GM21717 (cell line): ENCODE measurements around the gene INTS7.
"Not testable (repeated sequence)": the region's sequence is repeated elsewhere in the genome, so short reads cannot be mapped to it uniquely, and the experiment has no call there.

Source experiments
- ATAC-seq: cut with Tn5 transposase; IDR thresholded peaks from one replicate; pipeline ENCODE4 v1.9.1; 2021; ENCODE audit warnings: mild to moderate bottlenecking, moderate library complexity; ENCODE audit not compliant: unreplicated experiment

The INTS7 gene

GRCh38 chr1:211938561-211938997 lies 96.8 kb downstream of the INTS7 start:
- peak; percentile 36 for ATAC-seq

GRCh38 chr1:211937422-211937821 lies 97.9 kb downstream of the INTS7 start:
- ATAC-seq, result not testable (repeated sequence)

DNA sequence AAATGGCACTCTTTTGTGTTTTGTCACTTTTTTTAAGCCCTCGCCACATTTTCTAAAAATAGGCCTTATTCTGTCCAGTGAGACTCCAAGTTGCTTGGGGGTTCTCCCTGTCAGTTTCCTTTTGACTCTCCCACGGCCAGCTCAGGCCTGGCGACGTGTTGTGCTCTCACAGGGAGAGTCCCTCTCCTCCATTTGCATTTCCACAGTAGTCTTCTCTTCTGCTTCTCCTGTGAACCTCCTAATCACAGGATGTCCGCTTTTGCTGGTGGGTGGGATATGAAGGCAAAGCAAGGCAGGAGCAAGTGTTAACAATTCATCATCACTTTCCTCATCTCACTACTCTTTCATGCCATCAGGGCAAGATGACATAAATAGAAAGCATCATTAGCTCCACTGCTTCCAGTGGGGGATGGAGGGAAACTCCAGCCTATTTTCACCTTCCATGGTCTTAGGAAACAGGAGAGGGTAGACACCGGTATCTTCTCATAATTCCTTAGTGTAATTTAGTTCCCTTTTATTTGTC lies 99.8 kb downstream of the INTS7 start:
- peak; percentile 76 for ATAC-seq

DNA sequence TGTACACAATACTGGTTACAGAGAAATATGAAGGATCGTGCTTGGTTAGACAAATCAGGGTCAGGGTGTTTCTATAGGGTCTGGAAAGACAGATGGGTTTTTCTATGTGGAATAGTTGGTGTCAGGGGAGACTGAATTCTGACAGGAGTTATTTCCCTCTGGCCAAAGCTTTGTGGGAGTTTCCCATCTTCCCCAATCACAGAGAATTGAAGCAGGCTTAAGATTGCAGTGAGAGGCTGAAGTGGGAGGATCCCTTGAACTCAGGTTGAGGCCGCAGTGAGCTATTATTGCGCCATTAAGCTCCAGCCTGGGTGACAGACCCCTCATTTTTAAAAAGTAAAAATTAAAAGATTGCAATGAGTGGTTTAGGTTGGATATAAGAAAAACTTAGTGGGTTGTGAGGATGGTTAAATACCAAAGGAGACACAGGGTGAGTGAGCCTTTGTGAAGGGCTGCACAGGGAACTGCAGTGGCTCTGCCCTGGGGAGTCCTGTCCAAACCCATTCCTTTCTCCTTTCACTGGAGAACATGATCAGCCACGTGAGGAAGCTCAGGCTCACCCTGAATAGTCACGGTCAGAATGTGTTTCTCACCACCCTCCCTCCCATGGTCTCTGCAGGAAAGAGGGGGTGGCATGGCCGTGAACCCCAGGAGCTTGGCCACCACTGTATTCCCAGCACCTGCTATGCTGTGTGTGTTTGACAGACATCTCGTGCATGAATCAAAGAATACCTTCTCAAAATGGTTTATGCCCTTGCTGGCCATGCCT lies 101.2 kb downstream of the INTS7 start:
- ATAC-seq, result no peak

DNA sequence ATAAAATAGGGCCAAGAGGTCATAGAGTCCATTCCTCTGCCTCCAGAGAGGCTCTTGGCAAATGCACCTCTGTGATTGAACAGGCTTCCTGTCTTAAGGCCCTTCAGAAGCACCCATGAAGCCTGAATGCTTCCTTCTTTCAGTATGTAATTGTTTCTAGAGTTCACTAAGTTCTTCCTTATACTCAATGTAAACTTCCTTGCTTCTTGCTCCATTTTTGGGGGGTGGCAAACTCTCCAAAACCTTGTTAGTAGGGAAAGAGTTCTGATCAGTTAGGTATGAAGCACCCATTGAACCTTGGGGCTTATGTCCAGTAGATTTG lies 102.5 kb downstream of the INTS7 start:
- no peak for ATAC-seq

DNA sequence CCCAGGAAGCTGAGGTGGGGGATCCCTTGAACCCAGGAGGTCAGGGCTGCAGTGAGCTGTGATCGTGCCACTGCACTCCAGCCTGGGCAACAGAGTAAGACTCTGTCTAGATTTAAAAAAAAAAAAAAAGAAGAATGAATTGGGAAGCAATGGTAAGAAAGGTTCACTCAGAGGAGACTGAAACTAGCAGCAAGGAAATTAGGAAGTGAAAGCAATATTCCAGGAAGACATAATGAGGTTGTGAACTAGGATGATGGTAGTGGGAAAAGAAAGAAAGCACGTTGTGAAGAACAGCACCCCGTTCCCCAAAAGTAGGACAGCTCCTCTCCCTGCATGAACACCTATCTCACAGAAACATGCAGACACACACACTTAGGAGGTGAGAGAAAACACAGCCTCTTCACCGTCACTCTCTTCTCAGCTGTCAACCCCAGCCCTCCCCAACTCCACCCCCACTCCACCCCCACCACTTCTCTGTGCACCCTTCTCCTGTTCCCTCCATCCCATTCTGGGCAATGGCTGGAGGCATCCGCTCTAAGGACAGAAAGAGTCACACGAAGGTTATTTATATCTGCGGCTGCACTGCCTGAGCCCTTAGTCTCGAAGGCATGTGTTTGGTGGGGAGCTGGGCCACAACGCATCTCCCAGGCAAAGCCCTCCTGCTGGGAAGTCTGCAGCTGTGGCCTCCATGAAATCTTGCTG lies 103.0 kb downstream of the INTS7 start:
- no peak for ATAC-seq

- ATAC-seq, result no peak
Measured at GRCh38 chr1:211929683-211930082, 105.7 kb downstream of the INTS7 start.

GRCh38 chr1:211928993-211929637 lies 106.2 kb downstream of the INTS7 start:
- ATAC-seq, result no peak

GRCh38 chr1:211928290-211928801 lies 107.0 kb downstream of the INTS7 start:
- no peak for ATAC-seq

DNA sequence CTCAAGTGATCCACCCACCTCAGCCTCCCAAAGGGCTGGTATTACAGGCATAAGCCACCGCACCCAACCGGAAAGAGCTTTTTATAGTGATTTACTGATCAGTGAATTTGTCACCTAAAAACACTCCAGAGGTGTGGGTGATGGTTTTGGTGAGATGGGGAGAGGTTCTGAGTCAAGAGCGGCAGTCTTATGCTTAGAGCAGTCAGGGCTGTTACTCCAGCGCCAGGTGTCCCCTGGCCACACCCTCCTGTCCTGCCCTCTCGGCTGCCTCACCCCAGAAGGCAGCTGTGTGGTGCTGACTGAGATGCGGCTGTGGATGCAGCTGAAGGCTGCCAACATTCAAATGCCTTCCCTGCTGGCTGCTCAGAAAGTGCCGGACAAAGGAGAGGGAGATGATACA lies 110.3 kb downstream of the INTS7 start:
- no peak for ATAC-seq

DNA sequence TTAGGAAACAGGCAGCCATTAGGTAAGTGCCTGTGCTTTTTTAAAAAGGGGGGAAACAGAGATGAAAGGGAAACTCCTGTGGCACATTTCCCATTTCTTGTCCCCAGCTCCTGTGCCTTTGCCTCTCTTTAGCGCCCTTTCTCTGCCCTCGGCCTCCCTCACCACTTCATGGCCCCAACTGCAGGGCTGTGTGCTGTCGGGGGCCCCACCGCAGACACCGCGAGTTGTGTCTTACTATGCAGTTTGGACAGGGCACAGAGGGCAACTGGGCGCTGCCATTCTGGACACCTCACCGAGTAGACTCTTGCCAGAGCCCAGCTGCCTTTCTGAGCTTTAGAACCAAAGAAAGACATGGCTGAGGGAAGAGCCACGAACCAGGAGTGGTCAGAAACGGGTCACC lies 111.1 kb downstream of the INTS7 start:
- ATAC-seq, result no peak

DNA sequence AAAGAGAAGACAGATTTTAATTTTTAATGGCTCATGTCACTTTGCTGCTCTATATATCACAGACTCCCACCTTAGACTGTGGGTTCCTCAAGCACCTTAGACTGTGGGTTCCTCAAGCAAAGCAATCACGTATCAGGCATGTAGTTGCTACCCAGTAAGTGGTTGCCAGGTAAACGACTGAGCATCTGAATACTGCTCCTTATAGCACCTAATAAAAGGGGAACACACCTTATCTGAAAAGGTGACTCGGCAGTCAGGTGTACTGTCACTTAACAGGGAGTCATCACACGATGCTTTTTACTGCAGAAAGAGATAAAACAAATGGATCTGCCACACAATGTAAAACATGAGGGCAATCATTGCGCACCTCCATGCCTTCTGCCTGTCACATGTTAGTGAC lies 112.3 kb downstream of the INTS7 start:
- ATAC-seq, result no peak

DNA sequence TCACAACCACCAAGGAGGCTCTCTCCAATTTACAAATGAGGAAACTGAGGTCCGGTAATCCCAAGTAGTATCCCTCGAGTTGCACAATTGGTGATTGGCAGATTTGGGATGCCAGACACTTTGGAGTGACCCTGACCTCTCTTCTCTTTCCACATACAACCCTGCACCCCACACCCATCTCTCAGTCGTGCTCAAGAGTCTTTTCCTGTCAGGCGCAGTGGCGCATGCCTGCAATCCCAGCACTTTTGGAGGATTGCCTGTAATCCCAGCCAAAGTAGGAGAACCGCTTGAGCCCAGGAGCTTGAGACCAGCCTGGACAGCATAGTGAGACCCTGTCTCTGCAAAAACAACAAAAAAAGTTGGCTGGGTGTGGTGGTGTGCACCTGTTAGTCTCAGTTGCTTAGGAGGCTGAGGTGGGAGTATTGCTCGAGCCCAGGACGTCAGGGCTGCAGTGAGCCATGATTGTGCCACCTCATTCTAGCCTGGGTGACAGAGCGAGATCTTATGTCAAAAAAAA lies 113.7 kb downstream of the INTS7 start:
- no peak for ATAC-seq

DNA sequence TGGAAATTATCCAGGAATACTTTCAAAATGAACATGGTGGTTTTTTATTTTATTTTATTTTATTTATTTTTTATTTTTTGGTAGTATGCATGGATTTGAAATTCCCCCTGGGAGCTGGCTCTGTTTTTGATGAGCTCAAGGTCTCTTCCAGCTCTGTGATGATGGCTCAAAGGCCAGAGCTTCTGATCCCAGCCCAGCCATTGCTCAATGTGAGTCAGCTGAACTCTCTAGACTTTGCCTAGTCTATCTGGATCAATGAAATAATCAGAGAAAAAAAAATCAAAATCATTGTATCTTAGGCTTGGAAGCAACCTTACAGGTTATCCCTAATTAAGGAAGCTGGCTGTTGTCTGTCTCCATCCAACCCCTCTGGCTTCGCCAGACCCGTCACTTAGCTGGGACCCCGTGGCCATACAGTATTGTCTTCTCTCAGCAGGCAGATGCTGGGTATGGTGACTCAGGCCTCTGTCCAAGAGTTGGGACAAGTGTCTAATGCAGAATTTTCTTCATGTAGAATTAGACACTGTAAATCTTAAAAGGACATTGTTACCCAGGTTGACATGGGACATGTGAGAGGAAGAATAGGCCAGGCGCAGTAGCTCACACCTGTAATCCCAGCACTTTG lies 114.6 kb downstream of the INTS7 start:
- ATAC-seq, result no peak

DNA sequence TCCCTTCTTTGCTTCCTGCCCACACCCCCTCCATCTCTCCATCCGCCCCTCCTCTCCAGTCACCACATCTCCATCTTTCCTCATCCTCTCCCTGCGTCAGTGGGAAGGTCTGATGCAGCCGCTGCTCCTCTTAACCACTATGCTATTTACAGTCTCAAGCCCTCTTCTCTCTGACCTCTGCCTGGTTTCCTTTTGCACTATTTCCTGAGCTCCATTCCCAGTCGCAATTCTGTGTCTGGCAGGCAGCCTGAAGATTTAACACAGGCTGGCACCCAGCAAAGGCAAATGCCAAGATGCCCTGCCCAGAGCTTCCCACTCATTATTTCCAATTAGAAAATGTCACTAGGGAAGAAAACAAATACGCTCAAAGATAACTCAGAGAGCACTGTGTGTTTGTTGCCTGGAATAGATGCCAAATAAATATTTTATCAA lies 115.2 kb downstream of the INTS7 start:
- no peak for ATAC-seq

DNA sequence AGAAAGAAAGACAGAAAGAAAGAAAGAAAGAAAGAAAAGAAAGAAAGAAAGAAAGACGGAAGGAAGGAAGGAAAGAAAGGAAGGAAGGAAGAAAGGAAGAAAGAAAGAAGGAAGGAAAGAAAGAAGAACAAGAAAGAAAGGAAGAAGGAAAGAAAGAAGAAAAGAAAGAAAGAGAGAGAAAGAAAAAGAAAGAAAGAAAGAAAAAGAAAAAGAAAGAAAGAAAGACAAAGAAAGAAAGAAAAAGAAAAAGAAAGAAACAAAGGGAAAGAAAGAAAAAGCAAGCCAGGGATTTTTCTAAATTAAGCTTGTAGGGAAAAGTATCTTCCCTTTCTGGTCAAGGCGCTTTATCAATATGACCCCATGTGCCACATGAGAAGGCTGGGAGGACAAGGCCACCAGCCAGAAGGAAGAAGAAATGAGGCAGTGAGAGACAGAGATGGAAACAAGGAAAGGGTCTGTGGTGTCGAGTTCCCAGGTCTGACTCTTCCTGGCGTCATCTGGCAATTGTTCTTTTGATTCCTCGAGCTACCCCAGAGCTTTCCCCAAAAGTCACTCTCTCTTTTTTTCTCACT lies 116.4 kb downstream of the INTS7 start:
- no peak for ATAC-seq

DNA sequence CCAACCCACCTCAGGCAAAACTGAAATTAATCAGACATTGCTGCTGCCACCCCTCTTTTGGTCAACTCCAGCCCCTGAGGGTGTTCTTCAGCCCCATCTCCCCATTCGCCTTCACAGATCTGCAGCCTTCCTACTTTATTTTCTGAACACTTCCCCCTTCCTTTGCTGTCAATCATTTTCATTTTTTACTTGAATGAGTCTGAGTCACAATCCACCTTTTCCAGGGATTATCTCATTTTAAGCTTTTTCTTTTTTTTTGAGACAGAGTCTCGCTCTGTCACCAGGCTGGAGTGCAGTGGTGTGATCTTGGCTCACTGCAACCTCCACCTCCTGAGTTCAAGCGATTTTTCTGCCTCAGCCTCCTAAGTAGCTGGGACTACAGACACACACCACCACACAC lies 118.9 kb downstream of the INTS7 start:
- not testable (repeated sequence) for ATAC-seq

DNA sequence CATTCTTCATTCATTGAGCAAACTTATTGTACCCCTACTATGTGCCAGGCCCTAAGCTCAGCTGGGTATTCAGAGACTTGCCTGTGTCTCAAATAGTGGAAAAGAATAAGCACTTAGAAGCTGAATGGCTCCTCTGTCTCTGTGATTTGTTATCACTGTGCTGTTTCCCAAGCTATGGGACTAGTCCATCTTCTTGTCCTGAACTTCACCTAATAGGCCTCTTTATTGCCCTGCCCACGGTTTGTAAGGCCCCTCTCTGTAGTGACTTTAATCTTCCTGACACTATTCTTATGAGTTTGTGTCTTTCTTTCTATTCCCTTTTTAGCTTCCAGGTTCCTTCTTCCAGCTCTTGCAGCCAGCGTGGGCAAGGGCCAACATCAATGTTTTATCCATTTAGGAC lies 119.4 kb downstream of the INTS7 start:
- no peak for ATAC-seq

DNA sequence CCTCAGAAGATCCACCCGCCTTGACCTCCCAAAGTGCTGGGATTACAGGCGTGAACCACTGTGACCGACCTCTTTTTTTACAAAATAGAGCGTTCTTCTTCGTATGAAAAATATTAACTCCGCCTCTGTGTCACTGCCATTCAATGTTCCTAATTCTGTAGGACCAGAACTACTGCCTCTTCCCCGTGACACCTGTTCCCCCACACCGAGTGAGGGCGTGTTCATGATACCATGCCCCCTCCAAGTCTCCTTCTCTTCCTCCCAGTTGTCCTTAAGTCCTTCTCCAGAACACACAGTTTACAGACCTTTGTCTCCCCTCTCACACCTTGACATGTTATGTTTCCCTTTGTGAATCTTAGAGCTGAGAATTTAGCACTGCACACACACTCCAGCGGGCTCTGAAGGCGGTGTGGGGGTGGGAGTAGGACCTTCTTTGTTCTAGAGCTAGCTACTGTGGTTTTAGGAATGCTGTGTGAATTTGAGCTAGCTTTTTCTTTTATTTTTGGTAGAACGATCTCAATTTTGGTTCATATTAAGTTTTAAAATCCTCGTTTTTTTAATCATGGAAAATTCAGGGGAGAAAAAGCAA lies 122.4 kb downstream of the INTS7 start:
- ATAC-seq, result no peak

- no peak for ATAC-seq
Measured at GRCh38 chr1:211912038-211912437, 123.3 kb downstream of the INTS7 start.
